ENCODE data around the gene BCAS3. TPM values are rescaled to one million over a fixed set of nuclear protein-coding genes. Genes with fewer than 3 reads are reported as not detected.

BCAS3 gene
- total RNA-seq, 1 experiment from 2014 or later, result 26.3 TPM

GRCh38 chr17:61000911-61001310, 323.3 kb downstream of the BCAS3 start:
- H3K9me2 ChIP-seq (ENCODE audit: insufficient read depth), result no peaks in the 10 kb centered on the region
- no peaks in the 10 kb centered on the region for H3K79me2 ChIP-seq (ENCODE audit: insufficient read depth, low read length)
- no peaks in the 10 kb centered on the region for H3K27me3 ChIP-seq (ENCODE audit: insufficient read depth, low read length)
- intact Hi-C loops (cut with micrococcal nuclease), result loop anchor here (5.0 to 10.0 kb wide), 2 partner anchors 279 to 834 kb away; no protein-coding TSS in a partner anchor
- H3K27ac ChIP-seq (ENCODE audit: low read depth, low read length), result no peak overlapping the region
- no peak overlapping the region for H3K4me2 ChIP-seq (ENCODE audit: low read length)
- no peaks in the 10 kb centered on the region for H3K9me3 ChIP-seq (ENCODE audit: control insufficient read depth in 1 of 2, insufficient read depth in 1 of 2, low read depth in 1 of 2, low read length in 2 of 2)
- ChIA-PET CTCF (interaction anchor here (1.0 to 1.6 kb wide), 6 partner anchors 15 to 583 kb away, joined by 3 to 8 read pairs (median 4); no protein-coding TSS in a partner anchor), RAD21 (ENCODE audit: low non-redundant PET in 1 of 2, low total read pairs in 2 of 2, uncharacterized antibody in 2 of 2, unreplicated experiment in 2 of 2) (interaction anchor here in 1 of 2 experiments (0.9 kb wide), 1 partner anchor 409 kb away, joined by 4 read pairs; no protein-coding TSS in a partner anchor), POLR2A (no interaction called here)
- H3K4me1 ChIP-seq (ENCODE audit: control insufficient read depth in 1 of 2, insufficient read depth in 2 of 2, low read length in 2 of 2), result no peaks in the 10 kb centered on the region
- TF ChIP-seq, protein P1, sequence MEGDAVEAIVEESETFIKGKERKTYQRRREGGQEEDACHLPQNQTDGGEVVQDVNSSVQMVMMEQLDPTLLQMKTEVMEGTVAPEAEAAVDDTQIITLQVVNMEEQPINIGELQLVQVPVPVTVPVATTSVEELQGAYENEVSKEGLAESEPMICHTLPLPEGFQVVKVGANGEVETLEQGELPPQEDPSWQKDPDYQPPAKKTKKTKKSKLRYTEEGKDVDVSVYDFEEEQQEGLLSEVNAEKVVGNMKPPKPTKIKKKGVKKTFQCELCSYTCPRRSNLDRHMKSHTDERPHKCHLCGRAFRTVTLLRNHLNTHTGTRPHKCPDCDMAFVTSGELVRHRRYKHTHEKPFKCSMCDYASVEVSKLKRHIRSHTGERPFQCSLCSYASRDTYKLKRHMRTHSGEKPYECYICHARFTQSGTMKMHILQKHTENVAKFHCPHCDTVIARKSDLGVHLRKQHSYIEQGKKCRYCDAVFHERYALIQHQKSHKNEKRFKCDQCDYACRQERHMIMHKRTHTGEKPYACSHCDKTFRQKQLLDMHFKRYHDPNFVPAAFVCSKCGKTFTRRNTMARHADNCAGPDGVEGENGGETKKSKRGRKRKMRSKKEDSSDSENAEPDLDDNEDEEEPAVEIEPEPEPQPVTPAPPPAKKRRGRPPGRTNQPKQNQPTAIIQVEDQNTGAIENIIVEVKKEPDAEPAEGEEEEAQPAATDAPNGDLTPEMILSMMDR (IDR thresholded peaks at IDR 0.05 in 2 of 3, conservative IDR thresholded peaks at IDR 0.05 in 1 of 3; ENCODE audit: borderline replicate concordance in 1 of 3, insufficient read depth in 1 of 3, low read depth in 2 of 3, low read length in 2 of 3), result peak in 2 of 3 experiments; percentile 15 to 29; a peak in 3 of 6 replicates
- TF ChIP-seq RAD21 (IDR thresholded peaks at IDR 0.05; ENCODE audit: low read depth), result peak; percentile 26; the same call in 1 of the 2 replicates
- no peak for TF ChIP-seq TCF7L2 (IDR thresholded peaks at IDR 0.05; ENCODE audit: borderline replicate concordance, extremely low read depth, insufficient read depth, insufficient read length)
- DNase-seq (ENCODE audit: low read depth, low spot score), result no peak
- H4K20me1 ChIP-seq (ENCODE audit: insufficient read depth), result no peaks in the 10 kb centered on the region
- H3K9ac ChIP-seq (ENCODE audit: low read length), result no peak overlapping the region
- peak; percentile 60 for ATAC-seq
- no TSS peak for BruUV-seq (replicated peaks)
- no peak overlapping the region for H3K4me3 ChIP-seq (replicated peaks in 1 of 2; ENCODE audit: low read depth in 1 of 2, low read length in 2 of 2)
- no peaks in the 10 kb centered on the region for H3K36me3 ChIP-seq (ENCODE audit: control insufficient read depth in 1 of 2, insufficient read depth in 2 of 2, low read length in 2 of 2)
- H2AFZ ChIP-seq (ENCODE audit: low read depth, low read length, poor library complexity, severe bottlenecking), result no peak overlapping the region

DNA sequence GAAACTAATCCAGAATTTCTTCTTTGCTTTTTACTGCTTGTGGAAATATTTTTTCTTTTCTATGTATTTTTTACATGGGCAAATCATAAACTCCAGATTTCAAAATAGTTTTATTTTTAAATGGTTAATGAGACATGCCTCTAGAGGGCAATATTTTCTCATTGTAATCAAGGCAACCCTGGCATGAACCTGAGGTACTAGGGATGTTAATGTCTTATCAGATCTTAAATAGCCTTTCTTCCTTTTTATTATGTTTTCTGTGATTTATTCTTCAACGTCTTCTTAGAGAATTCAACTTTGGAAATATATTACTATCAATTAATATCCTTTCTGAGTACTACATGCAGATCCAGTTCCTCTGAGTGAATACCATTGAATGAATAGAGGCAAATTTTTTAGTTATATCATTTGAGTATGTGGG, 324.7 kb downstream of the BCAS3 start:
- CTCF ChIA-PET, result interaction anchor here (1.6 kb wide), 1 partner anchor 282 kb away, joined by 8 read pairs; no protein-coding TSS in a partner anchor
- peak; percentile 69 for ATAC-seq

More for the DNA sequence above, 324.7 kb downstream of the BCAS3 start:
- TF ChIP-seq, protein P1 (IDR thresholded peaks at IDR 0.05 in 2 of 3, conservative IDR thresholded peaks at IDR 0.05 in 1 of 3; ENCODE audit: borderline replicate concordance in 1 of 3, insufficient read depth in 1 of 3, low read depth in 2 of 3, low read length in 2 of 3), result peak; percentile 49 to 88 (median 77); a peak in 5 of 6 replicates
- TF ChIP-seq CEBPB (IDR thresholded peaks at IDR 0.05; ENCODE audit: low read depth) (no peak), RAD21 (IDR thresholded peaks at IDR 0.05; ENCODE audit: low read depth) (peak; percentile 88), EZH2 (IDR thresholded peaks at IDR 0.05) (no peak), POLR2A (IDR thresholded peaks at IDR 0.05; ENCODE audit: borderline replicate concordance, extremely low read depth, insufficient read depth, insufficient read length) (no peak)
- Histone ChIP-seq H3K9ac (ENCODE audit: low read length) (no peak overlapping the region), H3K9me2 (ENCODE audit: insufficient read depth) (no peaks in the 10 kb centered on the region), H3K4me1 (ENCODE audit: control insufficient read depth in 1 of 2, insufficient read depth in 2 of 2, low read length in 2 of 2) (no peaks in the 10 kb centered on the region), H3K4me2 (ENCODE audit: low read length) (no peak overlapping the region), H3K79me2 (ENCODE audit: insufficient read depth, low read length) (no peaks in the 10 kb centered on the region), H3K36me3 (ENCODE audit: control insufficient read depth in 1 of 2, insufficient read depth in 2 of 2, low read length in 2 of 2) (no peaks in the 10 kb centered on the region), H4K20me1 (ENCODE audit: insufficient read depth) (no peaks in the 10 kb centered on the region), H3K27ac (ENCODE audit: low read depth, low read length) (no peak overlapping the region), H3K9me3 (ENCODE audit: control insufficient read depth in 1 of 2, insufficient read depth in 1 of 2, low read depth in 1 of 2, low read length in 2 of 2) (no peaks in the 10 kb centered on the region), H3K27me3 (ENCODE audit: insufficient read depth, low read length) (no peaks in the 10 kb centered on the region), H3K4me3 (replicated peaks in 1 of 2; ENCODE audit: low read depth in 1 of 2, low read length in 2 of 2) (no peak overlapping the region), H2AFZ (ENCODE audit: low read depth, low read length, poor library complexity, severe bottlenecking) (no peak overlapping the region)
- intact Hi-C loops (cut with micrococcal nuclease), result loop anchor here (1.0 to 10.0 kb wide), 5 partner anchors 280 to 832 kb away; no protein-coding TSS in a partner anchor
- ChIA-PET RAD21 (ENCODE audit: low non-redundant PET in 1 of 2, low total read pairs in 2 of 2, uncharacterized antibody in 2 of 2, unreplicated experiment in 2 of 2) (no interaction called here), POLR2A (no interaction called here)
- peak; percentile 26 for DNase-seq (ENCODE audit: low read depth, low spot score)
- no TSS peak for BruUV-seq (replicated peaks)

All from HCT116 (cell line).